Chondrocyte (in vitro differentiated cells): ENCODE data around the gene SLC40A1. TPM values are rescaled to one million over a fixed set of nuclear protein-coding genes. Genes with fewer than 3 reads are reported as not detected.

Source experiments
- DNase-seq: peaks from one replicate; pipeline ENCODE4 v3.0.0; 2021; ENCODE audit warnings: mixed read lengths, low spot score
- H3K27ac Mint-ChIP-seq: one replicate; pipeline ENCODE4 v1.8.0; 2021; ENCODE audit warnings: mild to moderate bottlenecking, moderate library complexity, mixed read lengths; ENCODE audit not compliant: unreplicated experiment
- H3K27me3 Mint-ChIP-seq: 2 replicates; pipeline ENCODE4 v1.8.0; 2021; ENCODE audit warnings: low read depth, mixed read lengths
- H3K36me3 Mint-ChIP-seq: 2 replicates; pipeline ENCODE4 v1.8.0; 2021; ENCODE audit warnings: low read depth, mixed read lengths
- H3K4me1 Mint-ChIP-seq: 2 replicates; pipeline ENCODE4 v1.8.0; 2021; ENCODE audit warnings: low read depth, mild to moderate bottlenecking, mixed read lengths
- H3K4me3 Mint-ChIP-seq: one replicate; pipeline ENCODE4 v1.8.0; 2021; ENCODE audit warnings: mild to moderate bottlenecking, moderate library complexity, mixed read lengths; ENCODE audit not compliant: unreplicated experiment
- H3K9me3 Mint-ChIP-seq: 2 replicates; pipeline ENCODE4 v1.8.0; 2021; ENCODE audit warnings: low read depth, mixed read lengths
- total RNA-seq: library from RNA; stranded (reverse); gene quantifications from 3 replicates; pipeline ENCODE4 v1.2.1, GENCODE V29; 2021
- TF ChIP-seq, protein P1 (sequence below): fragments of 200-600 bp; sonication (generic); IDR thresholded peaks from 2 replicates; pipeline ENCODE4 v1.5.0; 2021; ENCODE audit warnings: antibody characterized with exemption, mild to moderate bottlenecking, moderate library complexity

The SLC40A1 gene
- total RNA-seq, 1 donor from 2014 or later: 20.3 TPM

GRCh38 chr2:189557373-189557772 lies 23.2 kb downstream of the SLC40A1 start:
- TF ChIP-seq, protein P1, sequence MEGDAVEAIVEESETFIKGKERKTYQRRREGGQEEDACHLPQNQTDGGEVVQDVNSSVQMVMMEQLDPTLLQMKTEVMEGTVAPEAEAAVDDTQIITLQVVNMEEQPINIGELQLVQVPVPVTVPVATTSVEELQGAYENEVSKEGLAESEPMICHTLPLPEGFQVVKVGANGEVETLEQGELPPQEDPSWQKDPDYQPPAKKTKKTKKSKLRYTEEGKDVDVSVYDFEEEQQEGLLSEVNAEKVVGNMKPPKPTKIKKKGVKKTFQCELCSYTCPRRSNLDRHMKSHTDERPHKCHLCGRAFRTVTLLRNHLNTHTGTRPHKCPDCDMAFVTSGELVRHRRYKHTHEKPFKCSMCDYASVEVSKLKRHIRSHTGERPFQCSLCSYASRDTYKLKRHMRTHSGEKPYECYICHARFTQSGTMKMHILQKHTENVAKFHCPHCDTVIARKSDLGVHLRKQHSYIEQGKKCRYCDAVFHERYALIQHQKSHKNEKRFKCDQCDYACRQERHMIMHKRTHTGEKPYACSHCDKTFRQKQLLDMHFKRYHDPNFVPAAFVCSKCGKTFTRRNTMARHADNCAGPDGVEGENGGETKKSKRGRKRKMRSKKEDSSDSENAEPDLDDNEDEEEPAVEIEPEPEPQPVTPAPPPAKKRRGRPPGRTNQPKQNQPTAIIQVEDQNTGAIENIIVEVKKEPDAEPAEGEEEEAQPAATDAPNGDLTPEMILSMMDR: no peak
- DNase-seq: no peak
- H3K36me3 Mint-ChIP-seq: peaks cover 4% of the 10 kb centered on the region
- H3K27me3 Mint-ChIP-seq: no peaks in the 10 kb centered on the region
- H3K4me3 Mint-ChIP-seq: no peak overlapping the region
- H3K27ac Mint-ChIP-seq: no peak overlapping the region
- H3K9me3 Mint-ChIP-seq: no peaks in the 10 kb centered on the region
- peaks cover 43% of the 10 kb centered on the region for H3K4me1 Mint-ChIP-seq

- Mint-ChIP-seq H3K4me1 (peaks cover 51% of the 10 kb centered on the region), H3K27ac (no peak overlapping the region), H3K4me3 (no peak overlapping the region), H3K36me3 (peaks cover under 1% of the 10 kb centered on the region), H3K27me3 (no peaks in the 10 kb centered on the region), H3K9me3 (no peaks in the 10 kb centered on the region)
- TF ChIP-seq, protein P1: no peak
- DNase-seq: no peak
These were observed 24.1 kb downstream of the SLC40A1 start for GRCh38 chr2:189556526-189556925.

- no peak for DNase-seq
- no peaks in the 10 kb centered on the region for H3K9me3 Mint-ChIP-seq
- H3K36me3 Mint-ChIP-seq: no peaks in the 10 kb centered on the region
- no peaks in the 10 kb centered on the region for H3K27me3 Mint-ChIP-seq
- TF ChIP-seq, protein P1: no peak
- H3K27ac Mint-ChIP-seq: no peak overlapping the region
- H3K4me1 Mint-ChIP-seq: peaks cover 51% of the 10 kb centered on the region
- H3K4me3 Mint-ChIP-seq: no peak overlapping the region
These were observed 25.4 kb downstream of the SLC40A1 start for GRCh38 chr2:189555232-189555631.

GRCh38 chr2:189553504-189554088 lies 27.0 kb downstream of the SLC40A1 start:
- Mint-ChIP-seq H3K36me3 (no peaks in the 10 kb centered on the region), H3K27ac (no peak overlapping the region), H3K4me1 (peaks cover 56% of the 10 kb centered on the region), H3K27me3 (no peaks in the 10 kb centered on the region), H3K4me3 (no peak overlapping the region), H3K9me3 (no peaks in the 10 kb centered on the region)
- no peak for DNase-seq
- TF ChIP-seq, protein P1: no peak

DNA sequence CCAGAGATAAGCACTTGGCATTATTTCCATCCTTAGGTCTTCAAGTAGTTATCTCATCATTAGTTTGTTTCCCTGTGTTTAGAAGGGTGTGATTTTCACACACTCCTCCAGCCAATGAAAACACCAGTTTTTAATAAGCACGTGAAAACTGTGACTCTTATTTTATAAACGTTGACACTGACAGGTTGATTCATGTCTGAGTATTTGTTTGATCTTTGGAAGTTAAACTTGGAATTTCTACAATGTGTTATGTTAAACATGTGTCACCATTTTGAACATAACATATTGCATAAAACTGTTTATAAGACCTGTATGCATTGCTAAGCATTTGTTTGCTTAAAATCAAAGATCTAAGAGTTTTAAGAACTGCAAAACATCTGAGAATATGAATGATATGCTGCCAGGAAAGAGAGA lies 27.6 kb downstream of the SLC40A1 start:
- Mint-ChIP-seq H3K4me1 (peaks cover 55% of the 10 kb centered on the region), H3K27ac (no peak overlapping the region)

More for the DNA sequence above, 27.6 kb downstream of the SLC40A1 start:
- H3K27me3 Mint-ChIP-seq: no peaks in the 10 kb centered on the region
- no peak for DNase-seq
- TF ChIP-seq, protein P1: no peak
- H3K36me3 Mint-ChIP-seq: no peaks in the 10 kb centered on the region
- H3K4me3 Mint-ChIP-seq: no peak overlapping the region
- no peaks in the 10 kb centered on the region for H3K9me3 Mint-ChIP-seq
